Transverse colon (tissue), 4 donors: ENCODE measurements around the gene CCPG1. TPM values are rescaled to one million over a fixed set of nuclear protein-coding genes. Genes with fewer than 3 reads are reported as not detected.
"Not testable (repeated sequence)": the region's sequence is repeated elsewhere in the genome, so short reads cannot be mapped to it uniquely, and the experiment has no call there.

Source experiments
- DNase-seq: peaks from one replicate; pipeline ENCODE4 v3.0.0-alpha.2; 2019
- H3K27ac ChIP-seq, 4 donors: fragments of 200-600 bp; sonication (generic); 2 replicates each; pipeline ENCODE4 v1.5.1; 2016 to 2018; ENCODE audit warnings: inconsistent platforms in 4 of 4
- H3K27me3 ChIP-seq: fragments of 200-600 bp; sonication (generic); 2 replicates; pipeline ENCODE4 v1.5.1; 2017; ENCODE audit warnings: inconsistent platforms
- H3K36me3 ChIP-seq, 4 donors: fragments of 200-600 bp; sonication (generic); 2 replicates each; pipeline ENCODE4 v1.5.1; 2017 to 2019; ENCODE audit warnings: inconsistent platforms in 4 of 4
- H3K4me1 ChIP-seq, 4 donors: fragments of 200-600 bp; sonication (generic); 2 replicates each; pipeline ENCODE4 v1.5.1; 2017 to 2020; ENCODE audit warnings: inconsistent platforms in 4 of 4
- H3K4me3 ChIP-seq, 4 donors: fragments of 200-600 bp; sonication (generic); 1 replicate in 1 of 4; 2 replicates in 3 of 4; pipeline versions ENCODE4 v1.5.1 to v1.6.1; 2017 to 2019; ENCODE audit warnings: inconsistent platforms in 4 of 4
- H3K9me3 ChIP-seq, 2 donors: fragments of 200-600 bp; sonication (generic); 2 replicates each; pipeline ENCODE4 v1.5.1; 2017 to 2019; ENCODE audit warnings: inconsistent platforms in 2 of 2
- CTCF ChIP-seq, 5 experiments: fragments of 200-600 bp in 3 of 5; fragments of 450-650 bp in 2 of 5; sonication (generic) in 3 of 5; IDR thresholded peaks; 1 replicate in 2 of 5; 2 replicates in 3 of 5; pipeline ENCODE4 v1.5.1; 2016 to 2017; ENCODE audit warnings: antibody characterized with exemption in 5 of 5, inconsistent platforms in 3 of 5, mild to moderate bottlenecking in 2 of 5, moderate library complexity in 1 of 5
- EP300 ChIP-seq: sonication (generic); formaldehyde crosslinking; IDR thresholded peaks from one replicate; pipeline ENCODE4 v1.6.1; 2017; ENCODE audit warnings: antibody characterized with exemption, low read depth
- POLR2A ChIP-seq: fragments of 450-650 bp; IDR thresholded peaks from one replicate; pipeline ENCODE4 v1.6.1; 2016; ENCODE audit warnings: antibody characterized with exemption, mild to moderate bottlenecking, moderate library complexity
- POLR2AphosphoS5 ChIP-seq, 3 donors: sonication (generic); formaldehyde crosslinking; IDR thresholded peaks; one replicate each; pipeline ENCODE4 v1.6.1; 2016; ENCODE audit warnings: antibody characterized with exemption in 3 of 3
- WGBS, 2 donors: methylation state at CpG; one replicate each; pipeline ENCODE4 v1.1.5; 2018; ENCODE audit warnings: low coverage in 1 of 2; 5-methylcytosine and 5-hydroxymethylcytosine counted together
- in situ Hi-C, 4 donors: fragments of 200-750 bp; cut with MboI; loops; one replicate each; pipeline versions ENCODE4 v1.15.0 to v1.15.1; 2017; ENCODE audit warnings: low sequenced_read_pairs in 3 of 4, low pct_ligation_motif_present in 1 of 4, low pct_unique_long_range_greater_than_20kb in 1 of 4
- intact Hi-C: fragments of 100-400 bp; cut with DNase I; formaldehyde crosslinking; loops from one replicate; pipeline ENCODE4 v1.15.1; 2023; ENCODE audit warnings: low total_unique reads
- total RNA-seq, 4 donors: library from RNA; depleted of rRNA; stranded (reverse); fragments of >200 nt; gene quantifications; one replicate each; pipeline ENCODE4 v1.1.0, GENCODE V29; 2016

Gene CCPG1
- 10 to 100 TPM in 3 of 4 donors, 1 to 10 TPM in 1; 8.6 to 69.5 (median 52.6) TPM for total RNA-seq

GRCh38 chr15:55408012-55408928 lies at the start of gene CCPG1, which contains the start of gene PIERCE2:
TSS of gene CCPG1 (minus strand) at chr15:55408359. CDS start at chr15:55389424, 18,935 bp downstream.
TSS of gene PIERCE2 (plus strand) at chr15:55408495. CDS start at chr15:55408769, 274 bp downstream.
- 0 to 1% methylated on average over 5 to 46 of the region's 70 CpGs for WGBS, 2 donors
- Histone ChIP-seq H3K4me3 (peak within 1 kb of the TSS; percentile 55 to 83 (median 74)), H3K27ac (peak within 1 kb of the TSS; percentile 89 to 95 (median 94)), H3K4me1 (peaks cover 5 to 43% (median 24%) of the 10 kb centered on the region in 4 donors), H3K27me3 (no peaks in the 10 kb centered on the region), H3K36me3 (no peaks in the 10 kb centered on the region), H3K9me3 (no peaks in the 10 kb centered on the region)
- peak; percentile 94 for DNase-seq
- in situ Hi-C loops = loop anchor here in 2 of 4 donors (25.0 kb wide), 1 partner anchor 196 kb away; no protein-coding TSS in a partner anchor
- intact Hi-C loops = no loop called here
- TF ChIP-seq CTCF (IDR thresholded peaks at IDR 0.05) (peak; percentile 89 to 98 (median 95)), EP300 (no peak), POLR2A (peak; percentile 91), POLR2AphosphoS5 (IDR thresholded peaks at IDR 0.05) (peak; percentile 82 to 92 (median 88))

- H3K9me3 ChIP-seq = no peaks in the 10 kb centered on the region
- intact Hi-C loops = no loop called here
- in situ Hi-C loops = no loop called here
- no peaks in the 10 kb centered on the region for H3K36me3 ChIP-seq
- TF ChIP-seq EP300 (no peak), POLR2A (no peak), CTCF (IDR thresholded peaks at IDR 0.05) (no peak), POLR2AphosphoS5 (IDR thresholded peaks at IDR 0.05) (no peak)
- H3K4me3 ChIP-seq = no peak overlapping the region
- H3K27ac ChIP-seq = no peak overlapping the region
- no peak for DNase-seq
- no peaks in the 10 kb centered on the region for H3K4me1 ChIP-seq
- no peaks in the 10 kb centered on the region for H3K27me3 ChIP-seq
- 70 to 77% methylated on average over 2 to 5 of the region's 5 CpGs for WGBS, 2 donors
Observed at GRCh38 chr15:55457401-55458022, 49.4 kb upstream of the CCPG1 start.

- WGBS, 2 donors = 80% methylated on average over 3 of the region's 19 CpGs; no CpG with 5 or more reads in 1 of the 2 donors
- H3K9me3 ChIP-seq, in situ Hi-C loops, intact Hi-C loops, H3K36me3 ChIP-seq, H3K4me3 ChIP-seq, H3K27me3 ChIP-seq, H3K4me1 ChIP-seq, H3K27ac ChIP-seq, DNase-seq: not testable (repeated sequence)
Observed at GRCh38 chr15:55447030-55447394, 38.9 kb upstream of the CCPG1 start.

- H3K27me3 ChIP-seq, H3K27ac ChIP-seq, H3K9me3 ChIP-seq, in situ Hi-C loops, intact Hi-C loops, DNase-seq, H3K36me3 ChIP-seq, H3K4me1 ChIP-seq, H3K4me3 ChIP-seq: not testable (repeated sequence)
- WGBS, 2 donors = 92% methylated on average over 31 of the region's 41 CpGs; no CpG with 5 or more reads in 1 of the 2 donors
Observed at GRCh38 chr15:55446379-55447029, 38.3 kb upstream of the CCPG1 start.

- H3K36me3 ChIP-seq, DNase-seq, in situ Hi-C loops, H3K27me3 ChIP-seq, H3K4me1 ChIP-seq, H3K27ac ChIP-seq, intact Hi-C loops, H3K9me3 ChIP-seq, H3K4me3 ChIP-seq: not testable (repeated sequence)
- 91% methylated on average over 27 of the region's 27 CpGs; no CpG with 5 or more reads in 1 of the 2 donors for WGBS, 2 donors
Observed at GRCh38 chr15:55445936-55446335, 37.8 kb upstream of the CCPG1 start.

- H3K9me3 ChIP-seq, H3K4me3 ChIP-seq, H3K27ac ChIP-seq, H3K27me3 ChIP-seq, H3K36me3 ChIP-seq, in situ Hi-C loops, H3K4me1 ChIP-seq, DNase-seq, intact Hi-C loops: not testable (repeated sequence)
- 90% methylated on average over 15 of the region's 15 CpGs; no CpG with 5 or more reads in 1 of the 2 donors for WGBS, 2 donors
Observed at GRCh38 chr15:55443141-55443540, 35.0 kb upstream of the CCPG1 start.
